WTC11 (cell line): ENCODE measurements around the gene GPRC5C. TPM values are rescaled to one million over a fixed set of nuclear protein-coding genes. Genes with fewer than 3 reads are reported as not detected.
A peak's percentile ranks its signal among the peaks of the same experiment; 100 is the strongest.

Source experiments
- ATAC-seq: fragments of 200-7000 bp; cut with Tn5 transposase; 2 replicates; pipeline ENCODE4 v1.10.0; 2021; ENCODE audit warnings: mild to moderate bottlenecking, moderate library complexity
- CTCF ChIA-PET: fragments of 300-600 bp; sonication (Branson Sonifier 250); formaldehyde crosslinking; loops from one replicate; lab custom pipeline; 2021; ENCODE audit warnings: antibody characterized with exemption; lab: Charles Lee
- POLR2A ChIA-PET: fragments of 350-600 bp; sonication (Branson Sonifier 250); formaldehyde crosslinking; loops from one replicate; lab custom pipeline; 2021; ENCODE audit warnings: antibody characterized with exemption; lab: Charles Lee
- DNase-seq: peaks from one replicate; pipeline ENCODE4 v3.0.0; 2021; ENCODE audit warnings: low spot score
- H3K27ac Mint-ChIP-seq: 2 replicates; pipeline ENCODE4 v1.8.0; 2021; ENCODE audit warnings: mixed read lengths
- H3K27me3 Mint-ChIP-seq: 2 replicates; pipeline ENCODE4 v1.8.0; 2021; ENCODE audit warnings: low read depth, mild to moderate bottlenecking, moderate library complexity, mixed read lengths
- H3K36me3 Mint-ChIP-seq: 2 replicates; pipeline ENCODE4 v1.8.0; 2021; ENCODE audit warnings: mixed read lengths
- H3K4me1 Mint-ChIP-seq: 2 replicates; pipeline ENCODE4 v1.8.0; 2022; ENCODE audit warnings: mixed read lengths
- H3K4me3 Mint-ChIP-seq: 2 replicates; pipeline ENCODE4 v1.8.0; 2021; ENCODE audit warnings: mild to moderate bottlenecking, moderate library complexity, mixed read lengths
- H3K9me3 Mint-ChIP-seq: 2 replicates; pipeline ENCODE4 v1.8.0; 2021; ENCODE audit warnings: mixed read lengths
- AFF4 ChIP-seq: sonication (generic); formaldehyde crosslinking; IDR thresholded peaks from 2 replicates; pipeline ENCODE4 v1.8.1; 2023; ENCODE audit warnings: mild to moderate bottlenecking, missing genetic modification reagents, borderline replicate concordance
- ETV6 ChIP-seq: sonication (generic); formaldehyde crosslinking; IDR thresholded peaks from 2 replicates; pipeline ENCODE4 v1.8.1; 2022; ENCODE audit warnings: mild to moderate bottlenecking, missing genetic modification reagents
- GABPB1 ChIP-seq: sonication (generic); formaldehyde crosslinking; IDR thresholded peaks from 2 replicates; pipeline ENCODE4 v1.8.1; 2023; ENCODE audit warnings: mild to moderate bottlenecking, missing genetic modification reagents
- GTF2I ChIP-seq: fragments of 250-450 bp; sonication (Bioruptor Pico); conservative IDR thresholded peaks from 2 replicates; pipeline ENCODE4 v1.4.0; 2021; ENCODE audit warnings: mild to moderate bottlenecking
- MYBL2 ChIP-seq: sonication (generic); formaldehyde crosslinking; IDR thresholded peaks from 2 replicates; pipeline ENCODE4 v1.8.1; 2023; ENCODE audit warnings: mild to moderate bottlenecking, moderate library complexity, missing genetic modification reagents
- NR3C1 ChIP-seq: sonication (generic); formaldehyde crosslinking; conservative IDR thresholded peaks from 2 replicates; pipeline ENCODE4 v1.8.1; 2023; ENCODE audit warnings: low read depth, mild to moderate bottlenecking, missing genetic modification reagents
- RELA ChIP-seq: sonication (generic); formaldehyde crosslinking; IDR thresholded peaks from 2 replicates; pipeline ENCODE4 v1.8.1; 2022; ENCODE audit warnings: missing genetic modification reagents, mild to moderate bottlenecking, borderline replicate concordance
- TEAD1 ChIP-seq: sonication (generic); formaldehyde crosslinking; IDR thresholded peaks from 2 replicates; pipeline ENCODE4 v1.8.0; 2022; ENCODE audit warnings: mild to moderate bottlenecking, missing genetic modification reagents
- ZBTB21 ChIP-seq: sonication (generic); formaldehyde crosslinking; IDR thresholded peaks from 2 replicates; pipeline ENCODE4 v1.8.1; 2023; ENCODE audit warnings: mild to moderate bottlenecking, missing genetic modification reagents, borderline replicate concordance
- ZNF423 ChIP-seq: fragments of 250-450 bp; sonication (Bioruptor Pico); IDR thresholded peaks from 2 replicates; pipeline ENCODE4 v2.1.2; 2022; ENCODE audit warnings: mild to moderate bottlenecking, moderate library complexity
- total RNA-seq: library from RNA; stranded (reverse); gene quantifications from 3 replicates; pipeline ENCODE4 v1.2.3, GENCODE V29; 2021
- TF ChIP-seq, protein P1 (sequence below): sonication (generic); formaldehyde crosslinking; IDR thresholded peaks from 2 replicates; pipeline ENCODE4 v1.8.1; 2022; ENCODE audit warnings: missing genetic modification reagents, borderline replicate concordance
- TF ChIP-seq, protein P2 (sequence below): sonication (generic); formaldehyde crosslinking; IDR thresholded peaks from 2 replicates; pipeline ENCODE4 v1.8.1; 2023; ENCODE audit warnings: mild to moderate bottlenecking, moderate library complexity, missing genetic modification reagents
- TF ChIP-seq, protein P3 (sequence below): sonication (generic); formaldehyde crosslinking; IDR thresholded peaks from 2 replicates; pipeline ENCODE4 v1.8.0; 2023; ENCODE audit warnings: mild to moderate bottlenecking, missing genetic modification reagents
- TF ChIP-seq, protein P4 (sequence below): sonication (generic); formaldehyde crosslinking; IDR thresholded peaks from 2 replicates; pipeline ENCODE4 v1.8.0; 2022; ENCODE audit warnings: mild to moderate bottlenecking, missing genetic modification reagents
- TF ChIP-seq, protein P5 (sequence below): sonication (generic); formaldehyde crosslinking; IDR thresholded peaks from 2 replicates; pipeline ENCODE4 v1.8.1; 2022; ENCODE audit warnings: low read depth, missing genetic modification reagents, borderline replicate concordance

The GPRC5C gene
- total RNA-seq, 1 experiment from 2014 or later: 19.6 TPM

GRCh38 chr17:74430385-74430705, 1.5 kb upstream of the GPRC5C start (continued):
- TF ChIP-seq, protein P1, sequence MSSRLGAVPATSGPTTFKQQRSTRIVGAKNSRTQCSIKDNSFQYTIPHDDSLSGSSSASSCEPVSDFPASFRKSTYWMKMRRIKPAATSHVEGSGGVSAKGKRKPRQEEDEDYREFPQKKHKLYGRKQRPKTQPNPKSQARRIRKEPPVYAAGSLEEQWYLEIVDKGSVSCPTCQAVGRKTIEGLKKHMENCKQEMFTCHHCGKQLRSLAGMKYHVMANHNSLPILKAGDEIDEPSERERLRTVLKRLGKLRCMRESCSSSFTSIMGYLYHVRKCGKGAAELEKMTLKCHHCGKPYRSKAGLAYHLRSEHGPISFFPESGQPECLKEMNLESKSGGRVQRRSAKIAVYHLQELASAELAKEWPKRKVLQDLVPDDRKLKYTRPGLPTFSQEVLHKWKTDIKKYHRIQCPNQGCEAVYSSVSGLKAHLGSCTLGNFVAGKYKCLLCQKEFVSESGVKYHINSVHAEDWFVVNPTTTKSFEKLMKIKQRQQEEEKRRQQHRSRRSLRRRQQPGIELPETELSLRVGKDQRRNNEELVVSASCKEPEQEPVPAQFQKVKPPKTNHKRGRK (CRISPR knock-in tag): no peak
- no peak for TF ChIP-seq MYBL2 (CRISPR knock-in tag)
- TF ChIP-seq, all 79 proteins: peak for 0

- POLR2A ChIA-PET: interaction anchor here (0.5 to 2.0 kb wide), 4 partner anchors 12 to 216 kb away, joined by 3 to 17 read pairs (median 4); no protein-coding TSS in a partner anchor
These were observed 951 bp upstream of the GPRC5C start for GRCh38 chr17:74430706-74431567.

More at GRCh38 chr17:74430706-74431567, 951 bp upstream of the GPRC5C start:
- ATAC-seq: peak; percentile 7
- DNase-seq: peak; percentile 77
- Mint-ChIP-seq H3K27me3 (peaks cover 37% of the 10 kb centered on the region), H3K27ac (peak overlapping the region; percentile 53), H3K9me3 (no peaks in the 10 kb centered on the region), H3K4me1 (peaks cover 39% of the 10 kb centered on the region), H3K4me3 (peak overlapping the region; percentile 84), H3K36me3 (no peaks in the 10 kb centered on the region; the same call in 1 of the 2 replicates)
- CTCF ChIA-PET: interaction anchor here (0.7 to 2.8 kb wide), 12 partner anchors 8 to 306 kb away, joined by 3 to 29 read pairs (median 4); partner anchors contain the start of genes BTBD17 and RAB37
- no peak for TF ChIP-seq RELA (CRISPR knock-in tag)
- peak; percentile 75 for TF ChIP-seq ZNF423
- TF ChIP-seq ZBTB21 (CRISPR knock-in tag): no peak
- TF ChIP-seq, protein P2, sequence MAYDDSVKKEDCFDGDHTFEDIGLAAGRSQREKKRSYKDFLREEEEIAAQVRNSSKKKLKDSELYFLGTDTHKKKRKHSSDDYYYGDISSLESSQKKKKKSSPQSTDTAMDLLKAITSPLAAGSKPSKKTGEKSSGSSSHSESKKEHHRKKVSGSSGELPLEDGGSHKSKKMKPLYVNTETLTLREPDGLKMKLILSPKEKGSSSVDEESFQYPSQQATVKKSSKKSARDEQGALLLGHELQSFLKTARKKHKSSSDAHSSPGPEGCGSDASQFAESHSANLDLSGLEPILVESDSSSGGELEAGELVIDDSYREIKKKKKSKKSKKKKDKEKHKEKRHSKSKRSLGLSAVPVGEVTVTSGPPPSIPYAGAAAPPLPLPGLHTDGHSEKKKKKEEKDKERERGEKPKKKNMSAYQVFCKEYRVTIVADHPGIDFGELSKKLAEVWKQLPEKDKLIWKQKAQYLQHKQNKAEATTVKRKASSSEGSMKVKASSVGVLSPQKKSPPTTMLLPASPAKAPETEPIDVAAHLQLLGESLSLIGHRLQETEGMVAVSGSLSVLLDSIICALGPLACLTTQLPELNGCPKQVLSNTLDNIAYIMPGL: peak; percentile 54
- TF ChIP-seq ETV6 (CRISPR knock-in tag): no peak
- no peak for TF ChIP-seq TEAD1
- no peak for TF ChIP-seq GTF2I (CRISPR knock-in tag)
- TF ChIP-seq, protein P3, sequence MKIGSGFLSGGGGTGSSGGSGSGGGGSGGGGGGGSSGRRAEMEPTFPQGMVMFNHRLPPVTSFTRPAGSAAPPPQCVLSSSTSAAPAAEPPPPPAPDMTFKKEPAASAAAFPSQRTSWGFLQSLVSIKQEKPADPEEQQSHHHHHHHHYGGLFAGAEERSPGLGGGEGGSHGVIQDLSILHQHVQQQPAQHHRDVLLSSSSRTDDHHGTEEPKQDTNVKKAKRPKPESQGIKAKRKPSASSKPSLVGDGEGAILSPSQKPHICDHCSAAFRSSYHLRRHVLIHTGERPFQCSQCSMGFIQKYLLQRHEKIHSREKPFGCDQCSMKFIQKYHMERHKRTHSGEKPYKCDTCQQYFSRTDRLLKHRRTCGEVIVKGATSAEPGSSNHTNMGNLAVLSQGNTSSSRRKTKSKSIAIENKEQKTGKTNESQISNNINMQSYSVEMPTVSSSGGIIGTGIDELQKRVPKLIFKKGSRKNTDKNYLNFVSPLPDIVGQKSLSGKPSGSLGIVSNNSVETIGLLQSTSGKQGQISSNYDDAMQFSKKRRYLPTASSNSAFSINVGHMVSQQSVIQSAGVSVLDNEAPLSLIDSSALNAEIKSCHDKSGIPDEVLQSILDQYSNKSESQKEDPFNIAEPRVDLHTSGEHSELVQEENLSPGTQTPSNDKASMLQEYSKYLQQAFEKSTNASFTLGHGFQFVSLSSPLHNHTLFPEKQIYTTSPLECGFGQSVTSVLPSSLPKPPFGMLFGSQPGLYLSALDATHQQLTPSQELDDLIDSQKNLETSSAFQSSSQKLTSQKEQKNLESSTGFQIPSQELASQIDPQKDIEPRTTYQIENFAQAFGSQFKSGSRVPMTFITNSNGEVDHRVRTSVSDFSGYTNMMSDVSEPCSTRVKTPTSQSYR: peak; percentile 50; the same call in 1 of the 2 replicates
- peak; percentile 4; the same call in 1 of the 2 replicates for TF ChIP-seq GABPB1 (CRISPR knock-in tag)
- TF ChIP-seq, protein P4, sequence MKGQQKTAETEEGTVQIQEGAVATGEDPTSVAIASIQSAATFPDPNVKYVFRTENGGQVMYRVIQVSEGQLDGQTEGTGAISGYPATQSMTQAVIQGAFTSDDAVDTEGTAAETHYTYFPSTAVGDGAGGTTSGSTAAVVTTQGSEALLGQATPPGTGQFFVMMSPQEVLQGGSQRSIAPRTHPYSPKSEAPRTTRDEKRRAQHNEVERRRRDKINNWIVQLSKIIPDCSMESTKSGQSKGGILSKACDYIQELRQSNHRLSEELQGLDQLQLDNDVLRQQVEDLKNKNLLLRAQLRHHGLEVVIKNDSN (CRISPR knock-in tag): peak; percentile 12; the same call in 1 of the 2 replicates
- TF ChIP-seq, protein P5, sequence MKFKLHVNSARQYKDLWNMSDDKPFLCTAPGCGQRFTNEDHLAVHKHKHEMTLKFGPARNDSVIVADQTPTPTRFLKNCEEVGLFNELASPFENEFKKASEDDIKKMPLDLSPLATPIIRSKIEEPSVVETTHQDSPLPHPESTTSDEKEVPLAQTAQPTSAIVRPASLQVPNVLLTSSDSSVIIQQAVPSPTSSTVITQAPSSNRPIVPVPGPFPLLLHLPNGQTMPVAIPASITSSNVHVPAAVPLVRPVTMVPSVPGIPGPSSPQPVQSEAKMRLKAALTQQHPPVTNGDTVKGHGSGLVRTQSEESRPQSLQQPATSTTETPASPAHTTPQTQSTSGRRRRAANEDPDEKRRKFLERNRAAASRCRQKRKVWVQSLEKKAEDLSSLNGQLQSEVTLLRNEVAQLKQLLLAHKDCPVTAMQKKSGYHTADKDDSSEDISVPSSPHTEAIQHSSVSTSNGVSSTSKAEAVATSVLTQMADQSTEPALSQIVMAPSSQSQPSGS (CRISPR knock-in tag): no peak
- TF ChIP-seq AFF4: no peak
- 0 out of 2 replicates have a peak, but pooled peaks have one; percentile 13 for TF ChIP-seq NR3C1 (CRISPR knock-in tag)
